NCI-H774 (cell line): ENCODE data around the gene LARP1.

Experiments used
- DNase-seq: peaks from one replicate; lab custom pipeline; 2025; lab: John Stamatoyannopoulos, UW

Gene LARP1

GRCh38 chr5:154762261-154762660 is 7.1 kb downstream of the LARP1 start:
- no peak for DNase-seq

GRCh38 chr5:154762700-154763099 is 7.5 kb downstream of the LARP1 start:
- DNase-seq = no peak

DNA sequence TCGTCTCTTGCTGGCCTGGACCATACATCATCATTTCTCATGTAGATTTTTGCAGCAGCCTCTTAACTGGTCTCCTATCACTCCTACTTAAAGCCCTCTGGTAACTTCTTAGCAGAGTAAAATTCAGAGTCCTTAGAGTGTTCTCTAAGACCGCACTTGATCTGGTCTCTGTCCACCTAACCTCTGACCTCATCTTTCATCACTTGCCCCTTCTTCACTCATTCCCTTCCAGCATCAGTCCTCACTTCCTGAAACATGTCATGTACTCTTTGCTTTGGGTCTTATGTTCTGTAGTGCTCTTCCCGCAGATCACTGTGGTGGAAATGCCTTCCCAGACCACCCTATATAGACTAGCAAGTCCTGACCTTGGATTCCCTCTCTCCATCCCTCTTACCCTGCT is 9.8 kb downstream of the LARP1 start:
- no peak for DNase-seq

DNA sequence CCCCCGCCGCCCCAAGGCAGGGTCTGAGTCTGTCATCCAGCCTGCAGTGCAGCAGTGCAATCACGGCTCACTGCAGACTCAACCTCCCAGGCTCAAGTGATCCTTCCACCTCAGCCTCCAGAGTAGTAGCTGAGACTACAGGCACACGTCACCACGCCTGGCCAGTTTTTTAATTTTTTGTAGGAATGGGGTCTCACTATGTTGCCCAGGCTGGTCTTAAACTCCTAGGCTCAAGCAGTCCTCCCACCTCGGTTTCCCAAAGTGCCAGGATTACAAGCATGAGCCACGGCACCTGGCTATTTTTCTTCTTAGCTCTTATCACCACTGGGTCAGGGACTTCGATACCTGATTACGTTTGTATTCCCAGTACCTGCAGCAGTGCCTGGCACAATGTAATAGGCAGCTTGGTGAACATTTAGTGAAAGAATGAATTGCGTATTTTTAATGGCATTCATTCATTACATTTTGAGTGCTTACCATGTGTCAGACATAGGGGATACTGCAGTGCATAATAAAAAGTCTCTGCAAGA is 10.3 kb downstream of the LARP1 start:
- no peak for DNase-seq

- DNase-seq = no peak
Observed at GRCh38 chr5:154766558-154767281, 11.5 kb downstream of the LARP1 start.

GRCh38 chr5:154767576-154767975 is 12.4 kb downstream of the LARP1 start:
- no peak for DNase-seq

DNA sequence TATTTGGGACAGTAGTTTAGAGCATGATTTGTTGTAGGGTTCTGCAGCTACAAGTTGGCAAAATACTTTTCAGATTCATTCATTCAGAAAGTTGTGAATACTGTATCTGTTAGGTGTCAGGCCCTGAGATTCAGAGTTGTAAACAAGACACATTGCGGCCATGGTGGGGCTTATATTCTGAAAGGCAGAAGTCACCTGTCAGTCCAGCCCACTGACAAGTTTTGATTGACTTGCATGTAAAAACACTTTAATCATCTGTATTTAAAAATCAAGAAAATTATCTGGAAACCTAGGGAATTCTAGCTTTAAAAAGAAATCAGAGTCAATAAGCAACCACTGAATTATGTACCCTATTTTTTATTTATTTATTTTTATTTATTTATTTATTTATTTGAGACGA is 13.0 kb downstream of the LARP1 start:
- no peak for DNase-seq

DNA sequence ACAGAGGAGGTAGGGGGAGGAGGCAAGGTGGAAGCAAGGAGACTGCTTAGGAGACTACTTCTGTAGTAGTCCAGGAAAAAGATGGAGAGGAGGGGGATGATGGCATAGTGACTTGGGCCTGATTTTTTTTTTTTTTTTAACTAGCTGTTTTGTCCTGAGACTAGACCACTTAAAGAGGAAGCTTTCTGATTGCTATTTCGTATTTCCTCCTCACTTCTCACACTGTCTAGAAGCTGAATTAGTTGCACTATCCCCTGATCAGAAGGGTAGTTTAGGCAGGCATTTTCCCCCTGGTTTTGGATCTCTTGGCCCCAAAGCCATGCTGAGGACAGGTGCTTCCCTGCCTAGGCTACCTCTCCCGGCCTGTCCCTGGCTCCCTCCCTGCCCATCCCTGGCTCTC is 14.9 kb downstream of the LARP1 start:
- DNase-seq = no peak

DNA sequence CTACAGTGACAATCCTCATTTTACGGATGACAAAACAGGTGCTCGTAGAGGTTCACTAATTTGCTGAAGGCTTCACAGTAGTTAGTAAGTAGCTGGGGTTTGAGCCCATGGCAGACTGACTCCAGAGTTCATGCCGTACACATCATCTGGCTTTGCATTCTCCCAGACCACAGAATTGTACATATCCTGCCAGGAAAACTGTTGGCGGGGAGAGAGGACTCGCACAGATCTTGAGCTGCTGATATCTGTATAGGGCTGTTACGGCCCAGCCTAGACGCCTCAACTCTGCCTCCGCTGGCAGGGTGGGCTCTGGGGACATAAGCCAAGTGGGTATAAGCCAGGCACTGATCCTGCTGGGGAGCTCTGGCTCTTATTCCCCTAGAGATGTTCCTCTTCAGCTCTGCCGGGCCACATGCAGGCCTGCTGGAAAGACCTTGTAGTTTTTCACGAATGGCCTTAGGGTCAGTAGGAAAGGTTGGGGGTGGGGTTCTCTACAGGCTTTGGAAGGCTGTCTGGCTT is 16.3 kb downstream of the LARP1 start:
- DNase-seq = no peak

DNA sequence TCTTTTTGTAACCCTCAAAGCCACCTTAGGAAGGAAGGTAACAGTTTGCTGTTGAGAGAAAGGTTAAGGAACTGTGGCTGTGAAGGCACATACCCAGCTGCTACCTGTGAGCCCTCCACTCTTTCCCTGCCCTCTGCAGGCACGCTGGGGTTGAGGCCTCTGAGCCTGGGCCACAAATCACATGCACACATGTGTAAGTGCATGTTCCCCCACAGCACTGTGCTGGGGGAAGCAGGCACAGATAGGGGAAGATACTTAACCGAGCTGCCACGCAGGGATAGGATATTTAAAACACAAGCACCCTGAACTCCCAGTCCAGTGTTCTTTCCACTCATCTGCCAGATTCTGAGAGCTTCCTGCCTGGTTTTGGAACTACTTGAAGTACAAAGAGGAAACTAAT is 18.1 kb downstream of the LARP1 start:
- DNase-seq = no peak

- no peak for DNase-seq
Observed at GRCh38 chr5:154776167-154776566, 21.0 kb downstream of the LARP1 start.

DNA sequence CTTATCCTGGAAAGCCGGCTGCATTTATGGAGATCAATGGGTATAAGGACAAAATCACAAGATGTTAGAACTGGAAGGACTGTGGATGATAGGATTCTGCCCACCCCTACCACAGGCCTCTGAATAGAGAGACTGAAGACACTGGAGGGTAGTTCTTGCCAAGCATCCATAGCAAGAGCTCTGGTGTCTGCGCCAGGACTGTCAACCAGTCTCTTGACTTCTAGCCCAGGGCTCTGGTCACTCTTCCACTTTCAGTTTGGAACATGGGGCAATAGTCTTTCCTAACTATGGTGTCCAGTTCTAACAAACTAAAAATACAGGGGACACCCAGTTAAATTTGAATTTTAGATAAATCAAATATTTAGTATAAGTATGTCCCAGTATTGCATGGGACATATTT is 23.4 kb downstream of the LARP1 start:
- DNase-seq = no peak

GRCh38 chr5:154779105-154779504 is 23.9 kb downstream of the LARP1 start:
- no peak for DNase-seq

DNA sequence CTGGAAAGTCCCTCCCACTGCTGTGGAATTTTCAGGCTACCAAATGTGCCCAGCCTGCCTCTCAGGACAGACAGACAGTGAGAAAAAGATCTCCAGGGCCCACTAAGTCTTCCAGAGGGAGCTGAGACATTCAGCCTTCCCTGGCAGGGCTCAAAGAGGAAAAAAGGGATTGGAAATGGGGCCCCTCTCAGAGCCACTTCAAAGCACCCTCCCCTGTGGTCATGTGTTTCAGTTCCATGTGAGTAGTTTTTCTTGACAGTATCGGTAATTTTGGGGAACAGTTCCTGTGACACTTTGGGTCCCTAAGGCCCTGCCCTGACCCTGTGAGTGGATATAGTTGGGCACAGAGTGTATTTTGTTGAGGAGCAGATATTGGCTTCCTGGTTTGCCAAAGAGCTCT is 25.0 kb downstream of the LARP1 start:
- DNase-seq = no peak

GRCh38 chr5:154782326-154782725 is 27.1 kb downstream of the LARP1 start:
- no peak for DNase-seq

DNA sequence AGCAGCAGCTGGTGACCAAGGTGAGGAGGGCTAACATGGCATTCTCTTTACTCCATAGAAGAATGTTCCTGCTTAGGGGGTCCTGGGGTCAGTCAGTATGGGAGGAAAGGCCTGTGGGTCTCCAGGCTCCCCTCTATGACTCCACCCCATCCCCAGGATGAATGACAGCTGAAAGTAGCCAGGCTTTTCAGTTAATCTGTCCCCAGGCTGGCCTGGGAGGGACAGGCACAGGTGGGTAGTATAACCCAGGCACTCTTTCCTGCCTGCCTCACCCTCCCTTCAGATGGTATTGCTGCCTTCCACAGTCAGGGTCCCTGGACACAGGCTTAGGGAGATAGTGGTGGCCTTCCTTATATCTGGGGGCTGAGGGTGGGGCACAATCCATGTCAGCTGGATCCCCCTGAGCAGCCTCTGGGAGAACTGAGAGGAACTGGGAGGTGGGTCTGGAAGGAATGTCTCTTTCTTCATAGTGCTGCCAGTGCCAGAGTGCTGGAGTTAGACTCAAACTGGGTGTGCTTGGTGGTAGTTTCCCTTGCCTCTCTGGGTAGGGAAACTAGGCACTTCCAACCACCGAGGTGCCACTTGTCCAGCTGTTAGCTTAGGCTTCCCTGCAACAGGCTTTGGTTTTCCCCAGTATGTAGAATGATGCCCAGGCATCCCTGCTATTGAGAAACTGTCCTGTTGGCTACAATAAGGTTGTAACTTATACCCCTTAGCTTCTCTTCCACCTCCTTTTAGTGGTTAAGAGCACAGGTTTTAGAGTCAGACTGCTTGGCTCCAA is 27.8 kb downstream of the LARP1 start:
- no peak for DNase-seq

DNA sequence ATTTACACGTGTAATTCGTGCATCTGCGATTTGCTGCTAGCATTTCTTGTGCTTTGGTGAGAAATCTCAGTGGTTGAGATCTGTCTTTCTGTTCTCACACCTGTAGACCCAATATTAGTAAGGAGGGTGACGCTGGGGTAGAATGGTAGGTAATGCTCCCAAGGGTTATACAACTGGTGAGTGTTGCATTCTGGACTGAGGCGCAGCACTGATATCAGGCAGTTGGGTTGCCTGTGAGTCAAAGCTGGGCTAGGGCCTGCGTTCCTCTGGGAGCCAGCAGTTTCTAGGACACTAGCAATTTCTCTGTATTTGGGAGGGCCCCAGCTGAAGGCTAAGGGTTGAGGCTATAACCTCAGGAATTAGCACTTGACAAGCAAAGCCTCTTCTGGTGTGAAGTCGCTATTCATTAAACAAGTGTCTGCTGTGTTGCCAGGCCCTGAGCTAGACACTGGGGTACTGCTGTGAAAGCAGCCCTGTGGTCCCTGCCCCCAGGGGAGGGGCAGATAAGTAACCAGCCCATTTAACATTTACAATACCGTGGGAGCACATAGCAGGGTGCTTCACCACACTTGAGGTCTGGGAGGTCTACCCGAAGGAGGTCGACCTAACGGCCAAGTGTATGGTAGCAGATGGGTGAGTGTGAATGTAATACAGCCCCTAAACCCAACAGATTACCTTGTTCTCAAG is 28.7 kb downstream of the LARP1 start:
- DNase-seq = no peak

DNA sequence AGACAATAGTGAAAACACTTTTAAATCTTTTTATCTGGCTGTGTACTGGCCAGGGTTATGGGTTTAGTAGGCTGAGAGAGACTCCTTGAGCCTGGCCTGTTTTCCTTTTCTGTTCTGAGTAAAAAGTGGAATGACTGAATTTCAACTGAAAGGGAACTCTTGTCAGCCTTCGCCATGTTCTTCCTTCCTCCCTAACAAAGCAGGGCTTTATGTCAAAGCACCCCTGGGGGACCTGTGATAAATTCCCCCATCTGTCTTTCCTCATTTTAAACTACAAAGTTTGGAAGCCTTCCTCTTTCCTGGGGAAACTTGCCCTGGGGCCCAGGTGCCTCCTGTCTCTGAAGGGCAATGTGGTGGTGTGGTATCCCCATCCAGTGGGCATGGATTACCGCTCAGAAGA is 29.7 kb downstream of the LARP1 start:
- no peak for DNase-seq

- DNase-seq = no peak
Observed at GRCh38 chr5:154786414-154786813, 31.2 kb downstream of the LARP1 start.

DNA sequence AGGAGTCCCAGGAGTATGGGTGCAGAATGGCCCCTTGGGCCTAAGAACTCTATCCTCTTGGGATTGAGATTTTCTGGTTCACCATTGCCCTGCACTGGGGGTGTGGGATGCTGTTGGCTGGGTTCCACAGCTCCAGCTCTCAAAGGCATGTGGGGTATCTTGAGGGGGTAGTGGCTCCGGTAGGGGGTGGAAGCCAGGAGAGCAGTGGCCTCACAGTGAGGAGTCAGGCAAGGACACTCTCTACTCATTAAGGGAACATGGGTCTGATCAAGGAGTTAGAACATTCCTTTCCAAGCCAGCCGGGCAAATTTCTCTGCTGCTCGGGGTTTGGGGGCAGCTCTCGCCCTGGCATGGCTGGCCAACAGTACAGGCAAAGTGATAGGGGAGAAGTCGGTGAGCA is 33.0 kb downstream of the LARP1 start:
- no peak for DNase-seq

DNA sequence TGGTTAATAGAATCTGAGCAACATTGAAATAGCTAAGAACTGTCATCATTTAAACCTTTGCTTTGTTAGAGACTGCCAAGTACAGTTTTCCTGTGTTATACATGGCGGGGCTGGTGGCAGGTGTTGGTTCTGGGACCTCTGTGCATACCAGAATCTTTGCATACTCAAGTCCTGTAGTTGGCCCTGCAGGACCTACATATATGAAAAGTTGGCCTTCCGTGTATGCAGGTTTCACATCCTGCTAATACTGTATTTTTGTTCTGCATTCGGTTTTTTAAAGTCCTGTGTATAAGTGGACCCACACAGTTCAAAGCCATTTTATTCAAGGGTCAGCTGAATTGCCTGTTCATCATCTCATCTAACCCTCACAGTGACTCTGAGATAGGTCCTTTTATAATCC is 36.4 kb downstream of the LARP1 start:
- DNase-seq = no peak
